HG03460 (cell line): ENCODE measurements around the gene NDST1.
"Not testable (repeated sequence)": the region's sequence is repeated elsewhere in the genome, so short reads cannot be mapped to it uniquely, and the experiment has no call there.

Experiments
- ATAC-seq: cut with Tn5 transposase; IDR thresholded peaks from one replicate; pipeline ENCODE4 v1.9.1; 2021; ENCODE audit not compliant: unreplicated experiment

Gene NDST1

DNA sequence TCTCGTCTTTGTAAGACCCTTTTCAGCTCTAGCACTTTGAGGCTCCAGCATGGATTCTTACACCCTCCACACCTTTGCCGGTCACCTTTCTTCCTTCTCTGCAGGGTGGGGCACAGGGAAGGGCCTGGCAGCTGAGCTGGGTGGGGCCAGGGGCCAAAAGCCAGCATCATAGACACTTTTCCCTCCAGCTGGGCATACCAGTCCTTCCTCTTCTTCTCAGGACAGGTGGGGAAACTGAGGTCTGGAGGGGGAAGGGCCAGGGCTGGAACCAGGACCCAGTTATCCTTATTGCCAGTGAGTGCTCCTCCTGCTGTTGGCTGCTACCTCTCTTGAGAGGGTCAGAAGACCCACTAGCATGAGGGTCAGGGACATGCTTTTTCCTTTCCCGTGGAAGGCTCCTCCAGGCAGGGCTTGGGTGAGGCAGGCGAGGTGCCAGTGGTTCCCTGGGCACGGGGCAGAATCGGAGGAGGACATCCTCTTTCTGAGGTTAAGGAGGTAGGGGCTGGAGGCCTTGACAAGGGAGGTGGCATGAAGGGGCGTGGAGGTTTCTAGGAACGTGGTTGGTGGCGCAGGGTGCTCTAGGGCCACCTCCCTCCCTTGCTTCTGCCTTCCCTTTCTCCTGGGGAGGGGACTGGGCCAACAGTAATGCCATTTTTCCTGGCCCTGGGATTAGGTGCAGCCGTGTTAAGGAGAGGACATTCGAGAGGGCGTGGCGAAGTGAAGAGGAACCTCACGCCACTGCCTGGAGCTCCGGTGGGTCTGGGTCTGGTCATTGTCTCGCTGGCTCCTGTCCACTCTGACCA is at the start of gene NDST1:
NDST1 (plus strand) TSS at position 658 of the 803 bp plus-strand sequence. CDS start 13,124 bp downstream, outside the sequence.
- ATAC-seq: no peak

DNA sequence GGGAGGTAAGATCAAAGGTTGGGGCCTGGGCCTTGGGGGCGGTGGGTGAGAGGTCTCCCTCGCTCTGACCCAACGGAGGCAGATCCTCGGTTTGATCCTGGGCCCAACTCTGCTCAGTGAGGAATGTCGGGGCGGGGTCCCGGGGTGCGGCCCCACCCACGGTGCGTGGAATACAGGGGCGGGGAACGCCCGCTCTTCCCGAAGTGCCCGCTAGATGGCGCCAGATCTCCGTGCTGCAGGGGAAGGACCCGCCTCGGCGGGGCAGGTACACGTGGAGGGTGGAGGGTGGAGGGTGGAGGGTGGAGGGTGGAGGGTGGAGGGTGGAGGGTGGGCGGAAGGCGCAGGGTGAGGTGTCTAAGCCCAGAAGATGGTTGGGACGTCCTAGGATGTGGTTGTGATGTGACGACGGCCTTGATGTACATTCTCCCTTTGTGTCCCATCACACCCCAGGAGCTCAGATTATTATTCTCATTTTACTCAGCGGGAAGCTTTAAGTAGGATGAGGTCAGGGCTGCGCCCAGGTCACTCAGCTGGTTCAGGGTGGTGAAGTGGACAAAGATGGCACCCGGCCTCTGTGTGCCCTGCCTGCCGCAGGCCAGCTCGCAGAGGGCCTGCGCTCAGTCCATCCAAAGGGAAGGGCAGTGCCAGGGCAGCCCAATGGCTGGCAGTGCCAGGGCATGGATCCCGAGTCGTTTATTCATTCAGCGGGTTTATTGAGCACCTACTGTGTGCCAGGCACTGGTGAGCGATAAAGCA is 49.0 kb upstream of the NDST1 start:
- ATAC-seq: peak; percentile 68

DNA sequence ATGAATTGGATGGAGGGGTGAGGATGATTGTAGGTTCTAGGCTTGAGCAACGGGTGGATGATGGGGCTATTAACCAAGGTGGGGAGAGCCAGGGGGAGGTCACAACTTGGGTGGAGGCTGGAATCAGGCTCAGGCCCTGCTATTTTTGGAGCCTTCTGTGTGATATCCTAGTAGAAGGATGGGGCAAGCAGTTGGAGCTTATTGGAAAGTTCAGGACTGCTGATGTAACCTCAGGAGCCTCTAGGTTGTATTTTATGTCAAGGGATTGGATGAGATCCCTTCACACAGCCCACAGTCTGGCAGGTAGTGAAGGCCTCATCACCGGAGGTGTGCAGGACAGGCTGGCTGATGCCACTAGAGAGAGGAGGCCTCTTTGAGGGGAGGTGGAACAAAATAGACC is 47.1 kb upstream of the NDST1 start:
- no peak for ATAC-seq

DNA sequence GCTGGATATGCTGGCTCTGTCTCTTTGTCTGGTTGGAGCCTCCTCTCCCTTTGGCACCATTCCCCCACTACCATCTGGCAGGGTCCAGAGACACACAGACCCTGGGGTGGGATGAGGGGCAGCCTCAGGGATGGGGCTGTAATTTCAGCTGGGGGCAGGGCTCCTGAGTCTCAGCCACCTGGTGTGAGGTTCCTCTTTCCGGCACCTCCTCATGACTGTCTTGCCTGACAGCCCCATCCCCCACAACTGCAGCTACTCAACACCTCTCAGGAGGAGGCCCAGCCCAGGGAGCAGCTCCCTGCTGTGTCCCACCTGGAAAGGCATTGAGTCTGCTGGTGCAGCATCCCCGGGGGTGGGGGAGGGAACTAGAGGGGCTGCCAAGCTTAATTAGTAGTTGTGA is 46.7 kb upstream of the NDST1 start:
- ATAC-seq: peak; percentile 79

DNA sequence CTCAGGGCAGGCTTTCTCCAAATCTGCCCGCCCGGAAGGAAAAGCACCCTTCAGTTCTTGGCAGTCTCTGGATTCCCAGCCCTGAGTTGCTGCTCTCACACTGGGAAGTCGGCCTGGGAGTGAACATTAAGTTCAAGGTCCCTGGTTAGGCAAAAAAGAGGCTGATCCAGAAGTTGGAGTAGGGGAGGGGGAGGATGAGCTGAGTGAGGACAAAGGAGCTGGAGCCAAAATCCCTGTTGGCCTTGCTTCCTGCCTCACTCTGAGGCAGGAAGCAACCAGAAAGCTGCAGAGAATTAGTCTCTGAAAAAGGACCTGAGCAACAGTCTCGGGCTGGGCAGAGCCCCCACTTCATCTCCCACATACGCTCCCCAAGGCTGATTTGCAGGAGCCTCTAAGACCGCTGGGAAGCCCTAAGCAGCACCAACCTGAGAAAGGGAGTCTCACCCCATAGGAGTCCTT is 43.3 kb upstream of the NDST1 start:
- no peak for ATAC-seq

DNA sequence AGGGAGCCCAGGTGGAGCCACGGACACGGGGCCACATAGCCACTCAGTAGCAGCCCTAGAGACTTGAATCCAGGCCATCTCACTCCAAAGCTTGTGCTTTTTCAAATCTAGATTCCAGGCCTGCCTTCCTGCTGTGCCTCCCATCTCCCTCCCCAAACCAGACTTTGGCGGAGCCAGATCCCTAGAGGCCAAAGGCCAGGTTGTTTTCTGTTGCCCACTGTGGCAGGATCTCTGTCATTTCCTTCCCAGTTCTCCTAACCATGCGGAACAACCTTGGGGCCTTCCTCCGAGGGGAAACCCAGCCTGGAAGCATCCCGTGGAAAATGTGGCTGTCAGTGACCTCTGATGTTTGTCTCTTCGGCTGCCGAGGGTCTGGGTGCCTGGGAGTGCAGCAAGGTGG is 42.0 kb upstream of the NDST1 start:
- no peak for ATAC-seq

DNA sequence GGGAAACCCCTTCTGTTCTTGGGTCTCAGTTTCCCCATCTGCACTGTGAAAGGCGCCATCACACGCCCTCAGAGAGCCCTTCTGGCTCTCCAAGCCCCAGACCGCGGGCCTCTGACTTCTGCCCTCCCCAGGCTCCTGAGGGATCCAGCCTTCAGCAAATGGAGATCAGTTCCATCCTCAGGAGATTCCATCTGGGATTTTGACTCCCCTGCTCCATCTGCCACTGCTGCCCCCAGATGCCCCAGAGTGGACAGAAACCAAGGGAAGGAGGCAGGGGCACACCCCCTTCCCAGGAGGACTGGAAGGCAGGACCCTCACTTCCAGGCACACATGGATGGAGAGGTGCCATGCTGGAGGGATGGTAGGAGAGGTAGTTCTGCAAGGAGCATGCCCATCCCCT is 39.7 kb upstream of the NDST1 start:
- no peak for ATAC-seq

DNA sequence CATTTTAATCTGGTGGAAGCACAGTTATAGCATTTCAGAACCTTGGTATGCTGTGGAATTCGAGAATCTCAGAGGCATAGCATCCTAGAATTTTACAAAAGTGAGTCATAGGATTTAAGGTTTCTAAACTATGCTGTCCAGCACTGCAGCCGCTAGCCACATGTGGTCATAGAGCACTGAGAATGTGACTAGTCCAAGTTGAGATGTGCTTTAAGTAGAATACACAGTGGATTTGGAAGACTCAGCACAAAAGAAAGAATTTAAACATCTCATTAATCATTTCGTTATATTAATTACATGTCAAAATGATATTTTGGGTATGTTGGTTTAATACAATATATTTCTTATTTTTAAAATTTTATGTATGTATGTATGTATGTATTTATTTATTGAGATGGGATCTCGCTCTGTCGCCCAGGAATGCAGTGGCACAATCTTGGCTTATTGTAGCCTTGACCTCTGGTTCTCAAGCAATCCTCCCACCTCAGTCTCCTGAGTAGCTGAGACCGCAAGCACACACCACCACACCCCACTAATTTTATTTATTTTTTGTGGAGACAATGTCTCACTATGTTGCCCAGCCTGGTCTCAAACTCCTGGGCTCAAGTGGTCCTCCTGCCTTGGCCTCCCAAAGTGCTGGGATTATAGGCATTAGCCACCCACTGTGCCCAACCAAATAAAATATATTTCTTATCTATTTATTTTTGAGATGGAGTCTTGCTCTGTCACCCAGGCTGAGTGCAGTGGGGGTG is 38.0 kb upstream of the NDST1 start:
- ATAC-seq: no peak

DNA sequence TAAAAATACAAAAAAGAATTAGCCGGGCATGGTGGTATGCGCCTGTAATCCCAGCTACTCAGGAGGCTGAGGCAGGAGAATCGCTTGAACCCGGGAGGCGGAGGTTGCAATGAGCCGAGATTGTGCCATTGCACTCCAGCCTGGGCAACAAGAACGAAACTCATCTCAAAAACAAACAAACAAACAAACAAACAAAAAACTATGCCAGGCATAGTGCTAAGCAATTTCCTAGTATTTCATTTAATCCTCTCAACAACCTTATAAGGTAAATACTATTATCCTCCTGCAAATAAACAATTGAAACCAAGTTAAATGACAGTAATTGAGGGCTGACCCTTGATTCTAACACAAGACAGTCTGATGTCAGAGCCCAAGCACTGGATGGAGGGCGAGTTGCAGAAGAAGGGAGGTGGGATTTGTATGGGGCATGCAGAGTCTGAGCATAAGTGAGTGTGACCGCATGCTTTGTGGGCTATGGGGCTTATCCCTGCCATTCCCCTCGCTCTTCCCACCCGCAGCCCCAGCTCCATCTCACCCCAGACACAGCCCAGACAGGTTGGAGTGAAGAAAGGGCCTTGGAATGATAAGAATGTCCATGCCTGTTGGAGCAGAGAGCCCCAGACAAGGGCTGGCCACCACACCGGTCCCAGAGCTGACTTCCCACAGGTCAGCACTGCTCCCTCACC is 34.1 kb upstream of the NDST1 start:
- ATAC-seq: no peak

DNA sequence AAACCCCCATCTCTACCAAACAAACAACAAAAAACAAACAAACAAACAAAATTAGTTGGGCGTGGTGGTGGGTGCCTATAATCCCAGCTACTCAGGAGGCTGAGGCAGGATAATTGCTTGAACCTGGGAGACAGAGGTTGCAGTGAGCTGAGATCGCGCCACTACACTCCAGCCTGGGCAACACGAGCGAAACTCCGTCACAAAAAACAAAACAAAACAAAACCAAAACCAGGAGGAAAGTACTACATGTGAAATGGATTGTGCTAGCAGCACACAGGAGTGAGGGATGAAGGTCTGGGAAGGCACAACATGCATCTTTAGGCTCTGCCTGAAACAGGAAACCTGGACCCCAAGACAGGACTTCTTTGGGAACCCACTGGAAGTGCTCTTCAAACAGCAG is 31.4 kb upstream of the NDST1 start:
- not testable (repeated sequence) for ATAC-seq

DNA sequence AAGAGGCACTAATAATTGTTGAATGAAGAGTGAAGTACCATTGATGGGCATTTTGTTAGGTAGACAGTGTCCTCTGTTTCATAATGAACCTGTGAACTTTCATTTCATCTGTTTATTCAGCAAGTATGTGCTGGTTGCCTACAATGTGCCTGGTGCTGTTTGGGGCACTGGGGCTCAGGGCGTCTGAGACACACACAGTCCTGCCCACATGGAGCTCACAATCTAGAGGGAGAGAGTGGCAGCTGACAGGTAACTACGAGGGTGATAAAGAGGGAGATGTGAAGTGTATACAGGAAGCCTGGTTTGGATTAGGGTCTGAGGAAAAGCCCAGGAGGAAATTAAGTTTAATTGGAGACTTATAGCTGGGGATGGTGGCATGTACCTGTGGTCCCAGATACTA is 28.5 kb upstream of the NDST1 start:
- no peak for ATAC-seq

DNA sequence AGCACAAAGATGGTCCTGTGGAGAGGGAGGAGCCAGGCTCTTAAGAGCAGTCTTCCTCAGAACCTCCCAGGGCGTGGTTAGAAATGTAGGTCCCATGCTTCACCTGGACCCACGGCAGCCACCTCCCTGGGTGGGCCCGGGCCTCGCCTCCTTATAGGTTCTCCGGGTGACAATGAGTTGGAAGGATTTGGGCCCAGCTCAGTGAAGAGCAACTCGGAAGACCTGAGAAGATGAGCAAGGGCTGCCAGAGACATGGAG is 26.3 kb upstream of the NDST1 start:
- no peak for ATAC-seq

DNA sequence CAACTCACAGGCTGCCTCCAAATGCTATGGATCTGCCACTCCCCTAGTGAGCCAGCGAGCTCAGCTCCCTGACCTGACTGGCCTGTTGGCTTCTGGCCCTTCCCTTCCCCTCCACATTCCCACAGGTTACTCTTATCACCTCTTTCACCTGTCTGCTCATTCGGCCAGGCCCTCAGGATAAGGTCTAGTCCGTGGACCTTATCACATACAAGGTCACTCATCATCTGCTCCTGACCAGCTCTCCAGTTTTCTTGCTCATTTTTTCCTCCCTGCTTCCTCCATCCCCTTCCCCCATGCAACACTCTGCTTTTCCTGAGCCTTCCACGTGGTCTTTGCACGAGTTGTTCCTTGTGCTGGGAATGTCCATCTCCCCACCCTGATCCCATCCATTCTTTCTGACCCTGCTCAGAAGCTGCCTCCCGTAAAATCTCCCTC is 25.9 kb upstream of the NDST1 start:
- ATAC-seq: no peak

DNA sequence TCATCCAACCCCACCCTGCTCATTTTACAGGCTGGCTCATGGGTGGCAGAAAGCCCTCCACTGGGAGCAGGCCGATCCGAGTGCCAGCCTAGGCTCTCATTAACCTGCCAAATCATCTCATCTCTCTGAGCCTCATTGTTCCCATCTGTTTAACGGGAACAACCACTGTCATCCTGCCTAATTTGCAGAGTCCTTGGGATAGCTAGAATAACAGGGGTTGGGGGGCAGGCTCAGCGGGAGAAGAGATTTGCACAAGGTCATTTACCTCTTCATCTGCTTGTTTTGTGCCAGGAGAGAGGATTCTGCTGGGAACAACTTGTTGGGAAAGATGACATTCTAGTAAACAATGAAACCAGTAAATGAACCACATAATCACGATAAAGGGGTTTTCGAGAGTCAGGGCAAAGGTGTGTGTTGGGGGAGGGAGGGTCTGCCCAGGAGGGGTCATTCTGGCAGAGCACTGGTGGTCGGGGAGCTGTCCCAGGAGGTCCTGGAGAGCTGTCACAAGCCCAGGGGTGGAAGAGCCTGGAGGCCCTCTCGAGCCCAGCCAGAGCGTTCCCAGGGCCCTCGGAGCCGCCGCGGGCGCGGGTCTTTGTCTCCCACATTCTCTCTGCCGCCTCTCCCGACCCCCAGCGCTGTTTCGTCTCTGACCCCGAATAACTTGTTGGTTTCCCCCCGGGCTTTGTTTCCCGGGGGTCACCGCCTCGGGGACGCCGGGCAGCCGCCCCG is 22.8 kb upstream of the NDST1 start:
- ATAC-seq: no peak

DNA sequence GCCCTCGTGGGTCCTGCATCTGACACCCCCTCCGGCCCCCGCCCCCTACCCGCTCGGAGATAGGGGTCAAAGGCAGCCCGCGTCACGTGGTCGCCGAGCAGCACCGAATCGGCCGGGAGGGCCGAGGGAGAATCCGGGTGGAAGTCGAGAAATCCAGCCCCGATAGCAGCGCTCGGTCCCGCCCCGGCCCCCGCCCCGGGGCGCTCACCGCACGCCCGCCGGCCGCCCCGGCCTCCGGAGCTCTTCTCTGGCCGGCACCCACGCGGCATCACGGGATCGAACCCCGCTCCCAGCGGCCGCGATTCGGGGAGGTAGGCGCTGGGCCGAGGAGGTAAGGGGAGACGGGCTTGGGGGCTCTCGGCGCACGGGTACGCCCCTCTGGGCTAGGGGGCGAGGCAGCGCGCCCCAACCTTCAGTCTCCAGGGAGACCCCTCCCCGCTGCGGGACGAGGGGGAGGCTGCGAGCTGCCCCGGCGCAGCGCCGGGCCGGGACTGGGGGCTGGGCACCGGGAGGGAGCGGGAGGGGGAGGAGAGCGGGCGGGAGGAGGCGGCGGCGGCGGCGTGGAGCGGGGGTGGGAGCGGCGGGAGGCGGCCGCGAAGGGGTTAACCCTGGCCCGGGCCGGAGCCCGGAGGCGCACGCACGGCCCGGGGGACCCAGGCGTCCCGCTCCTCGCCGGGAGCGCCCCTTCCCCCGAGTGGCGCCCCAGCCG is 22.1 kb upstream of the NDST1 start:
- no peak for ATAC-seq

DNA sequence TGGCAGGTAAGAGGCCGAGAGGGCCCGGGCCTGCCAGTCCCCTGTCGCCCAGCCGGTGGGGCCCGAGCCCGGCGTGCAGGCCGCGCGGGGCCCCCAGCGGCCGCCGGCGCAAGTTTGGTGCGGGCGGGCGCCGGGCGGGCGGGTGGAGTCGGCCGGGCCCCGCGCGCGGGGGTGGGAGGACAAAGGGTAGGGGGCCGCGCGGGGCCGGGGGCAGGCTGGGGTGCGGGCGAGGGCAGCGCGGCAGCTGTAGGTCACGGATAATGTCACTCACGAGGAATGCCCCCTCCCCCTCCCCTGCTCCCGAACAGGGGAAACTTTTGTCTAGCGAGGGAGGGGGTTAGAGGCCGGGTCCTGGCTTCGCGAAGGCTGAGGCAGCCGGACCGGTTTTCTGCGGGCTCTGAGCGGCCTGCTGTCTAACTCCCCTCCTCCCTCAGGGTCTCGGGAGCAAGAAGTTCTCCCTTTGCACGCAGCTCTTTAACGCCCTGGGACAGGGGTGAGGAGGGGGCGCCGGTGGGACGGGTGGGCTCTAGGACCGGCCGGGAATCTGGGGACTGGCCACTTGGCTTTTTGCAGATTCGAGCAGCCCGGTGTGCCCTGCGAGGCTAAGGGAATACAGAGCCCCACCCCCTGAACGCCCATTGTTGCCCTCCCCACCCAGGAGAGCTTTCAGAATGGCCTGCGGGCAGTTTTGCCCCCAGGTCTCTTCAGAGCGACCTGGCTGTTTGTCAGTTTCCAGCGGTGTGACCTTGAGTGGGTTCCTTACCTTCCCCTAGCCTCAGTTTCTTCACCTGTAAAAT is 21.3 kb upstream of the NDST1 start:
- no peak for ATAC-seq

DNA sequence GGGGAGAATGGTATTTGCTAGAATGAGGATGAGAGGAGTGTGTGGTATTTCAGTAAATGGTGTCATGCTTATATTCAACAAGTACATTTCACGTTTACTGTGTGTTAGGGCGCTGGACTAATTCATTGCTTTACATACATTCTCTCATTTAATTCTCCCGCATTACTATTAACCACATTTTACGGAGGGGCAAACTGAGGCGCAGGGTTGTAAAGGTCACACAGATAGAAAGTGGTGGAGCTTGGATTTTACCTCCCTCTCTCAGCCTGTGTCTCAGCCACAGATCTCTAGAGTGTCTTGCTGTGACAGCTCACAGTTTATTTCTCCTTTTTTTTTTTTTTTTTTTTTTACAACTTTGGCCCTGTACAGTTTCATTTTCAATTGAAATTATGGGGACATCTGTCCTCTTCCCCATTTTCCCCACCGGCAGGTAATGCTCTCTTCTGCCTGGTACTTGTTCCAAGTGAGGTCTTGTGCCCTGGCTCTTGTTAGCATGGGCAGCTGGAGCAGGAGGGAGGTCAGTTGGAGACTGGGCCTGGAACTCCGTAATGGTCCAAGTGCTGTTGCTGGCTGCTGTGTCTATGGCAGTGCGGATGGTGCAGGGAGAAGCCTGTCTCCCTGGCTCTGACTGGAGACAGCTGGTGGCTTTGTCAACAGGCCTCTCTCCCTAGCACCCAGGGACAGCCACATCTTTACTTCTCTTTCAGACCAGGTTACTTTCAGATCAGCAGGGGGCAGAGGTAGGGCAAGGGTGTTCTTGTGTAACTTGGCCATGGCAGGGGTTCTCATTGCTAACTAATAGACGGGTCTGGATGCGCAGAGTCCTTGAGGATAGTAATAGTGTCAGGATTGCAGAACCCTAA is 20.5 kb upstream of the NDST1 start:
- ATAC-seq: no peak
